ENCODE data around the gene UFC1.

The UFC1 gene

DNA sequence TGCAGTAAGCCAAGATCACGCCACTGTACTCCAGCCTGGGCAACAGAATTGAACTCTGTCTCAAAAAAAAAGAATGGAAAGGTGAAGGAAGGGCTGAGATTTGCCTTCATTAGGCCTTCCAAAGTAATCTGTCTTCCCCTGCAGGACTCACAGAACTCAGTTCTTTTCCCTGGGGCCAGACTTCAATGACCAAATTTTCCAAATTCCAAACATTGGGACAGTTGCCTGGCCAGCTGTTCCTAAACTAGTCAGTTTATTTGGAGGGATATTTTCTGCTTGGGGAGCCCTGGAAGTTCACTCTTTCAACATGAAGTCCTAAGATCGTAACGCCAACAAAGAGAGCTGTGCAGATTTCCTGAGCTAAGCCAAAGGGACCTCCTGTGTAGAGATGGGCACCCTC, 15.9 kb upstream of the UFC1 start:
- TF ChIP-seq ZFP3 (CRISPR knock-in tag; IDR thresholded peaks at IDR 0.05) = no peak
- no peak for TF ChIP-seq ZNF70 (CRISPR knock-in tag; IDR thresholded peaks at IDR 0.05)
- TF ChIP-seq, protein P1, sequence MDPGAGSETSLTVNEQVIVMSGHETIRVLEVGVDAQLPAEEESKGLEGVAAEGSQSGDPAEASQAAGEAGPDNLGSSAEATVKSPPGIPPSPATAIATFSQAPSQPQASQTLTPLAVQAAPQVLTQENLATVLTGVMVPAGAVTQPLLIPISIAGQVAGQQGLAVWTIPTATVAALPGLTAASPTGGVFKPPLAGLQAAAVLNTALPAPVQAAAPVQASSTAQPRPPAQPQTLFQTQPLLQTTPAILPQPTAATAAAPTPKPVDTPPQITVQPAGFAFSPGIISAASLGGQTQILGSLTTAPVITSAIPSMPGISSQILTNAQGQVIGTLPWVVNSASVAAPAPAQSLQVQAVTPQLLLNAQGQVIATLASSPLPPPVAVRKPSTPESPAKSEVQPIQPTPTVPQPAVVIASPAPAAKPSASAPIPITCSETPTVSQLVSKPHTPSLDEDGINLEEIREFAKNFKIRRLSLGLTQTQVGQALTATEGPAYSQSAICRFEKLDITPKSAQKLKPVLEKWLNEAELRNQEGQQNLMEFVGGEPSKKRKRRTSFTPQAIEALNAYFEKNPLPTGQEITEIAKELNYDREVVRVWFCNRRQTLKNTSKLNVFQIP (CRISPR knock-in tag; IDR thresholded peaks at IDR 0.05; ENCODE audit: borderline replicate concordance, low read depth) = no peak
- TF ChIP-seq ESRRG (CRISPR knock-in tag; IDR thresholded peaks at IDR 0.05) = no peak
- TF ChIP-seq GLIS3 (CRISPR knock-in tag; IDR thresholded peaks at IDR 0.05) = no peak
- no peak for TF ChIP-seq RARB (CRISPR knock-in tag; IDR thresholded peaks at IDR 0.05)
- no peak for TF ChIP-seq ZC3H10 (CRISPR knock-in tag; IDR thresholded peaks at IDR 0.05)
- TF ChIP-seq, protein P2, sequence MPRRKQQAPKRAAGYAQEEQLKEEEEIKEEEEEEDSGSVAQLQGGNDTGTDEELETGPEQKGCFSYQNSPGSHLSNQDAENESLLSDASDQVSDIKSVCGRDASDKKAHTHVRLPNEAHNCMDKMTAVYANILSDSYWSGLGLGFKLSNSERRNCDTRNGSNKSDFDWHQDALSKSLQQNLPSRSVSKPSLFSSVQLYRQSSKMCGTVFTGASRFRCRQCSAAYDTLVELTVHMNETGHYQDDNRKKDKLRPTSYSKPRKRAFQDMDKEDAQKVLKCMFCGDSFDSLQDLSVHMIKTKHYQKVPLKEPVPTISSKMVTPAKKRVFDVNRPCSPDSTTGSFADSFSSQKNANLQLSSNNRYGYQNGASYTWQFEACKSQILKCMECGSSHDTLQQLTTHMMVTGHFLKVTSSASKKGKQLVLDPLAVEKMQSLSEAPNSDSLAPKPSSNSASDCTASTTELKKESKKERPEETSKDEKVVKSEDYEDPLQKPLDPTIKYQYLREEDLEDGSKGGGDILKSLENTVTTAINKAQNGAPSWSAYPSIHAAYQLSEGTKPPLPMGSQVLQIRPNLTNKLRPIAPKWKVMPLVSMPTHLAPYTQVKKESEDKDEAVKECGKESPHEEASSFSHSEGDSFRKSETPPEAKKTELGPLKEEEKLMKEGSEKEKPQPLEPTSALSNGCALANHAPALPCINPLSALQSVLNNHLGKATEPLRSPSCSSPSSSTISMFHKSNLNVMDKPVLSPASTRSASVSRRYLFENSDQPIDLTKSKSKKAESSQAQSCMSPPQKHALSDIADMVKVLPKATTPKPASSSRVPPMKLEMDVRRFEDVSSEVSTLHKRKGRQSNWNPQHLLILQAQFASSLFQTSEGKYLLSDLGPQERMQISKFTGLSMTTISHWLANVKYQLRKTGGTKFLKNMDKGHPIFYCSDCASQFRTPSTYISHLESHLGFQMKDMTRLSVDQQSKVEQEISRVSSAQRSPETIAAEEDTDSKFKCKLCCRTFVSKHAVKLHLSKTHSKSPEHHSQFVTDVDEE (CRISPR knock-in tag; IDR thresholded peaks at IDR 0.05) = no peak
- no peak for TF ChIP-seq TCF4 (CRISPR knock-in tag; IDR thresholded peaks at IDR 0.05; ENCODE audit: borderline replicate concordance)
- no peak for ATAC-seq

DNA sequence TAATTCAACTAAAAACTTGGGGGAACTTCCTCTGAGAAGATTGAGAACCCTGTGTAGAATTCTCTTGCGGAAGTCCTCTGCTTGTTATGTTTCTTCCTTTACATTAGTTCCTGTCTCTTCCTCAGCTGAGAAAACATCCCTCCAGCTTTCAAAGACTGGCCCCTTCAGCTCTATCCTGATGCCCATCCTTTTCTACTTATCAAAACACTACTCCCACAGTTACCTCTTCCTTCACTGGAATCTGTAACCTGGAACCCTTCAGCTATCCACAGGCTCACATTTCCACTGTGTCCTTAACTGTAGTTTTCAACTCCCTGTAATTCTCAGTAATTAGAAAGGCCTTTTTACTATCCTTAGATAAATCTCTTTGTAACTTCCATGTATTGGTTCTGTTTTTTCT, 15.3 kb upstream of the UFC1 start:
- TF ChIP-seq TCF4 (CRISPR knock-in tag; IDR thresholded peaks at IDR 0.05; ENCODE audit: borderline replicate concordance) (no peak), GLIS3 (CRISPR knock-in tag; IDR thresholded peaks at IDR 0.05) (no peak), TOX (CRISPR knock-in tag; IDR thresholded peaks at IDR 0.05; ENCODE audit: borderline replicate concordance) (no peak), ISL1 (CRISPR knock-in tag; IDR thresholded peaks at IDR 0.05) (no peak), SNAI2 (CRISPR knock-in tag; IDR thresholded peaks at IDR 0.05) (no peak)
- TF ChIP-seq, protein P3, sequence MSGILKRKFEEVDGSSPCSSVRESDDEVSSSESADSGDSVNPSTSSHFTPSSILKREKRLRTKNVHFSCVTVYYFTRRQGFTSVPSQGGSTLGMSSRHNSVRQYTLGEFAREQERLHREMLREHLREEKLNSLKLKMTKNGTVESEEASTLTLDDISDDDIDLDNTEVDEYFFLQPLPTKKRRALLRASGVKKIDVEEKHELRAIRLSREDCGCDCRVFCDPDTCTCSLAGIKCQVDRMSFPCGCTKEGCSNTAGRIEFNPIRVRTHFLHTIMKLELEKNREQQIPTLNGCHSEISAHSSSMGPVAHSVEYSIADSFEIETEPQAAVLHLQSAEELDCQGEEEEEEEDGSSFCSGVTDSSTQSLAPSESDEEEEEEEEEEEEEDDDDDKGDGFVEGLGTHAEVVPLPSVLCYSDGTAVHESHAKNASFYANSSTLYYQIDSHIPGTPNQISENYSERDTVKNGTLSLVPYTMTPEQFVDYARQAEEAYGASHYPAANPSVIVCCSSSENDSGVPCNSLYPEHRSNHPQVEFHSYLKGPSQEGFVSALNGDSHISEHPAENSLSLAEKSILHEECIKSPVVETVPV (CRISPR knock-in tag; IDR thresholded peaks at IDR 0.05) = no peak
- ATAC-seq = no peak

DNA sequence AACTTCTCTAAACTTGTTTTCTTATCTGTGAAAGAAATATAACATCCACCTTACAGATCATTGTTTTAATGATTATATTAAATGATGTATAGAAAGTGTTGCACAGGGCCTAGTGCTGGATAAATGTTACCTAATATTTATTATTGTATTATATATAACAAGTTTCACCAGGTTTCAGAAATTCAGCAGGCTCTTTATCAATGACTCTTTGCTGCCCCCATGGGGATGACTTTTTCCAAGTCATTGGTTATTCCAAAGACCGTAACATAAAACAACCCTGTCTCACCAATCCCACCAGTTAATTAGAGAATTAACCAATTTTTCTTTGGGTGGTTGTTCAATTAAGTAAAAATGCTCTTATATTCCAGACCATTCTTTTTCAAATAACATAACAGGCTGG, 14.0 kb upstream of the UFC1 start:
- TF ChIP-seq TCF4 (CRISPR knock-in tag; IDR thresholded peaks at IDR 0.05; ENCODE audit: borderline replicate concordance) (no peak), ZFP30 (CRISPR knock-in tag; IDR thresholded peaks at IDR 0.05) (no peak), SNAI2 (CRISPR knock-in tag; IDR thresholded peaks at IDR 0.05) (no peak), ZNF70 (CRISPR knock-in tag; IDR thresholded peaks at IDR 0.05) (no peak), RARB (CRISPR knock-in tag; IDR thresholded peaks at IDR 0.05) (no peak), ESRRG (CRISPR knock-in tag; IDR thresholded peaks at IDR 0.05) (no peak), PPARA (CRISPR knock-in tag; IDR thresholded peaks at IDR 0.05; ENCODE audit: borderline replicate concordance) (no peak), ZNF8 (CRISPR knock-in tag; IDR thresholded peaks at IDR 0.05) (no peak), OSR1 (CRISPR knock-in tag; IDR thresholded peaks at IDR 0.05) (no peak), BACH2 (CRISPR knock-in tag; IDR thresholded peaks at IDR 0.05; ENCODE audit: borderline replicate concordance) (no peak), CSDC2 (CRISPR knock-in tag; IDR thresholded peaks at IDR 0.05) (no peak), ARNTL (CRISPR knock-in tag; IDR thresholded peaks at IDR 0.05; ENCODE audit: borderline replicate concordance, low read depth) (no peak), ISL1 (CRISPR knock-in tag; IDR thresholded peaks at IDR 0.05) (no peak), ZC3H10 (CRISPR knock-in tag; IDR thresholded peaks at IDR 0.05) (no peak)
- TF ChIP-seq, protein P2 (CRISPR knock-in tag; IDR thresholded peaks at IDR 0.05) = no peak
- TF ChIP-seq, protein P1 (CRISPR knock-in tag; IDR thresholded peaks at IDR 0.05; ENCODE audit: borderline replicate concordance, low read depth) = no peak
- TF ChIP-seq, protein P4, sequence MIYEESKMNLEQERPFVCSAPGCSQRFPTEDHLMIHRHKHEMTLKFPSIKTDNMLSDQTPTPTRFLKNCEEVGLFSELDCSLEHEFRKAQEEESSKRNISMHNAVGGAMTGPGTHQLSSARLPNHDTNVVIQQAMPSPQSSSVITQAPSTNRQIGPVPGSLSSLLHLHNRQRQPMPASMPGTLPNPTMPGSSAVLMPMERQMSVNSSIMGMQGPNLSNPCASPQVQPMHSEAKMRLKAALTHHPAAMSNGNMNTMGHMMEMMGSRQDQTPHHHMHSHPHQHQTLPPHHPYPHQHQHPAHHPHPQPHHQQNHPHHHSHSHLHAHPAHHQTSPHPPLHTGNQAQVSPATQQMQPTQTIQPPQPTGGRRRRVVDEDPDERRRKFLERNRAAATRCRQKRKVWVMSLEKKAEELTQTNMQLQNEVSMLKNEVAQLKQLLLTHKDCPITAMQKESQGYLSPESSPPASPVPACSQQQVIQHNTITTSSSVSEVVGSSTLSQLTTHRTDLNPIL (CRISPR knock-in tag; IDR thresholded peaks at IDR 0.05; ENCODE audit: low read depth) = no peak
- ATAC-seq = peak; percentile 90
